Ishikawa (cell line): ENCODE data around the gene RMI1.

Experiments
- CEBPB ChIP-seq: IDR thresholded peaks from 2 replicates; pipeline ENCODE4 v1.6.1; 2012
- EGR1 ChIP-seq: IDR thresholded peaks from 2 replicates; pipeline ENCODE4 v1.6.1; 2012
- EP300 ChIP-seq: IDR thresholded peaks from 2 replicates; pipeline ENCODE4 v1.6.1; 2012; ENCODE audit warnings: borderline replicate concordance
- FOXM1 ChIP-seq: IDR thresholded peaks from 2 replicates; pipeline ENCODE4 v1.6.1; 2012; ENCODE audit warnings: low read depth, borderline replicate concordance
- MAX ChIP-seq: IDR thresholded peaks from 2 replicates; pipeline ENCODE4 v1.6.1; 2012
- RAD21 ChIP-seq: IDR thresholded peaks from 2 replicates; pipeline ENCODE4 v1.6.1; 2012; ENCODE audit warnings: low read depth
- TAF1 ChIP-seq: IDR thresholded peaks from 2 replicates; pipeline ENCODE4 v1.6.1; 2012; ENCODE audit warnings: low read depth, mild to moderate bottlenecking
- TCF12 ChIP-seq: IDR thresholded peaks from 2 replicates; pipeline ENCODE4 v1.6.1; 2012; ENCODE audit warnings: low read depth
- TEAD4 ChIP-seq: IDR thresholded peaks from 2 replicates; pipeline ENCODE4 v1.6.1; 2012
- USF1 ChIP-seq: IDR thresholded peaks from 2 replicates; pipeline ENCODE4 v1.6.1; 2012
- YY1 ChIP-seq: IDR thresholded peaks from 2 replicates; pipeline ENCODE4 v1.6.1; 2012; ENCODE audit warnings: low read depth
- ZBTB7A ChIP-seq: IDR thresholded peaks from 2 replicates; pipeline ENCODE4 v1.6.1; 2012; ENCODE audit warnings: low read depth
- TF ChIP-seq, protein P1 (sequence below): IDR thresholded peaks from 2 replicates; pipeline ENCODE4 v1.6.1; 2012; ENCODE audit warnings: low read depth, mild to moderate bottlenecking

- TF ChIP-seq, protein P1, sequence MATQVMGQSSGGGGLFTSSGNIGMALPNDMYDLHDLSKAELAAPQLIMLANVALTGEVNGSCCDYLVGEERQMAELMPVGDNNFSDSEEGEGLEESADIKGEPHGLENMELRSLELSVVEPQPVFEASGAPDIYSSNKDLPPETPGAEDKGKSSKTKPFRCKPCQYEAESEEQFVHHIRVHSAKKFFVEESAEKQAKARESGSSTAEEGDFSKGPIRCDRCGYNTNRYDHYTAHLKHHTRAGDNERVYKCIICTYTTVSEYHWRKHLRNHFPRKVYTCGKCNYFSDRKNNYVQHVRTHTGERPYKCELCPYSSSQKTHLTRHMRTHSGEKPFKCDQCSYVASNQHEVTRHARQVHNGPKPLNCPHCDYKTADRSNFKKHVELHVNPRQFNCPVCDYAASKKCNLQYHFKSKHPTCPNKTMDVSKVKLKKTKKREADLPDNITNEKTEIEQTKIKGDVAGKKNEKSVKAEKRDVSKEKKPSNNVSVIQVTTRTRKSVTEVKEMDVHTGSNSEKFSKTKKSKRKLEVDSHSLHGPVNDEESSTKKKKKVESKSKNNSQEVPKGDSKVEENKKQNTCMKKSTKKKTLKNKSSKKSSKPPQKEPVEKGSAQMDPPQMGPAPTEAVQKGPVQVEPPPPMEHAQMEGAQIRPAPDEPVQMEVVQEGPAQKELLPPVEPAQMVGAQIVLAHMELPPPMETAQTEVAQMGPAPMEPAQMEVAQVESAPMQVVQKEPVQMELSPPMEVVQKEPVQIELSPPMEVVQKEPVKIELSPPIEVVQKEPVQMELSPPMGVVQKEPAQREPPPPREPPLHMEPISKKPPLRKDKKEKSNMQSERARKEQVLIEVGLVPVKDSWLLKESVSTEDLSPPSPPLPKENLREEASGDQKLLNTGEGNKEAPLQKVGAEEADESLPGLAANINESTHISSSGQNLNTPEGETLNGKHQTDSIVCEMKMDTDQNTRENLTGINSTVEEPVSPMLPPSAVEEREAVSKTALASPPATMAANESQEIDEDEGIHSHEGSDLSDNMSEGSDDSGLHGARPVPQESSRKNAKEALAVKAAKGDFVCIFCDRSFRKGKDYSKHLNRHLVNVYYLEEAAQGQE, result no peak
- TF ChIP-seq USF1, result no peak
- TF ChIP-seq TAF1, result no peak
- no peak for TF ChIP-seq RAD21
- no peak for TF ChIP-seq EGR1
- no peak for TF ChIP-seq FOXM1
- TF ChIP-seq CEBPB, result no peak
- TF ChIP-seq MAX, result no peak
- TF ChIP-seq EP300, result no peak
- no peak for TF ChIP-seq ZBTB7A
- TF ChIP-seq TCF12, result no peak
- no peak for TF ChIP-seq TEAD4
- no peak for TF ChIP-seq YY1
These were observed 19.6 kb upstream of the RMI1 start for GRCh38 chr9:83960991-83961390.
